ENCODE data around the gene COBL.
A peak's percentile ranks its signal among the peaks of the same experiment; 100 is the strongest.

DNA sequence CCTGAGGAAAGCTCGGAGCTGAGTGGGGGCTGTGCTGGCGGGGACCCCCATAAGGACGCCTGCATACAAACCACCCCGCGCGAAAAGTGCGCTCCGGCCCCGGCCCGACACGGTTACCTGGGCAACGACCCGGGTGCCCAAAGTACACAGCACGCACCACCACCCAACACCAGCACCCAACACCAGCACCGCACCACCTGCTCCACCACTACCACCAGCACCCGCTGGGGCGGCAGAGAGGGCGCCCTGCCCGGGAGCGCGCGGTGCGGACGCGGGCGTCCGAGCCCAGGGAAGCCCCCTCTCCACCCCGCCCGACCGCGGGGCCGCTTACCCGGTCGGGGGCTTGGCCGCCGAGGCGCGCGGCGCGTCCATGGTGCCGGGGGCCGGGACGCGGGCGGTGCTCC, 345 bp downstream of the COBL start:
- TF ChIP-seq, protein P1, sequence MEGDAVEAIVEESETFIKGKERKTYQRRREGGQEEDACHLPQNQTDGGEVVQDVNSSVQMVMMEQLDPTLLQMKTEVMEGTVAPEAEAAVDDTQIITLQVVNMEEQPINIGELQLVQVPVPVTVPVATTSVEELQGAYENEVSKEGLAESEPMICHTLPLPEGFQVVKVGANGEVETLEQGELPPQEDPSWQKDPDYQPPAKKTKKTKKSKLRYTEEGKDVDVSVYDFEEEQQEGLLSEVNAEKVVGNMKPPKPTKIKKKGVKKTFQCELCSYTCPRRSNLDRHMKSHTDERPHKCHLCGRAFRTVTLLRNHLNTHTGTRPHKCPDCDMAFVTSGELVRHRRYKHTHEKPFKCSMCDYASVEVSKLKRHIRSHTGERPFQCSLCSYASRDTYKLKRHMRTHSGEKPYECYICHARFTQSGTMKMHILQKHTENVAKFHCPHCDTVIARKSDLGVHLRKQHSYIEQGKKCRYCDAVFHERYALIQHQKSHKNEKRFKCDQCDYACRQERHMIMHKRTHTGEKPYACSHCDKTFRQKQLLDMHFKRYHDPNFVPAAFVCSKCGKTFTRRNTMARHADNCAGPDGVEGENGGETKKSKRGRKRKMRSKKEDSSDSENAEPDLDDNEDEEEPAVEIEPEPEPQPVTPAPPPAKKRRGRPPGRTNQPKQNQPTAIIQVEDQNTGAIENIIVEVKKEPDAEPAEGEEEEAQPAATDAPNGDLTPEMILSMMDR (IDR thresholded peaks at IDR 0.05) = peak in 3 of 6 experiments; percentile 35 to 57 (median 37)
- peak in 1 of 2 donors; percentile 10 for TF ChIP-seq POLR2A (IDR thresholded peaks at IDR 0.05)
